ENCODE data around the gene EXO1.

DNA sequence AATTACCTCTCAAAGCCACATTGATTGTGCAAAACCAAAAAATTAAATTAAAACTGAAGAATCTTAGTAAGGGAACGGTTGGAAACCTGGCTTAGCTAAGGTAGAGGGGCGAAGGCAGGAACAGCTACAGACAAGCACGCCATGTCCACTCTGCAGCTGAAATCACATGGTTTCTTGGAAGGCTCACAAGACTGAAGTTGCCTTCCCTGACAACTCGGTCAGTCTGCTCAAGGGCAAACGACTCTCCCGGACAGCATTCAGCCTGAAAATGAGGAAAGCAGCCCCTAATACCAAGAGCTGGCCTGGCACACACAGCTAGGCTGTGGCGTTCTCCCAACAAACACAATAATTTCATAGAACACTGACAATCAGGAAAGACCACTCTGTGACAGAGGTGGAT, 86.9 kb downstream of the EXO1 start:
- TF ChIP-seq, protein P1, sequence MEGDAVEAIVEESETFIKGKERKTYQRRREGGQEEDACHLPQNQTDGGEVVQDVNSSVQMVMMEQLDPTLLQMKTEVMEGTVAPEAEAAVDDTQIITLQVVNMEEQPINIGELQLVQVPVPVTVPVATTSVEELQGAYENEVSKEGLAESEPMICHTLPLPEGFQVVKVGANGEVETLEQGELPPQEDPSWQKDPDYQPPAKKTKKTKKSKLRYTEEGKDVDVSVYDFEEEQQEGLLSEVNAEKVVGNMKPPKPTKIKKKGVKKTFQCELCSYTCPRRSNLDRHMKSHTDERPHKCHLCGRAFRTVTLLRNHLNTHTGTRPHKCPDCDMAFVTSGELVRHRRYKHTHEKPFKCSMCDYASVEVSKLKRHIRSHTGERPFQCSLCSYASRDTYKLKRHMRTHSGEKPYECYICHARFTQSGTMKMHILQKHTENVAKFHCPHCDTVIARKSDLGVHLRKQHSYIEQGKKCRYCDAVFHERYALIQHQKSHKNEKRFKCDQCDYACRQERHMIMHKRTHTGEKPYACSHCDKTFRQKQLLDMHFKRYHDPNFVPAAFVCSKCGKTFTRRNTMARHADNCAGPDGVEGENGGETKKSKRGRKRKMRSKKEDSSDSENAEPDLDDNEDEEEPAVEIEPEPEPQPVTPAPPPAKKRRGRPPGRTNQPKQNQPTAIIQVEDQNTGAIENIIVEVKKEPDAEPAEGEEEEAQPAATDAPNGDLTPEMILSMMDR (IDR thresholded peaks at IDR 0.05) = no peak
- TF ChIP-seq POLR2A (IDR thresholded peaks at IDR 0.05) = no peak
